Measurements from ENCODE around the gene HTR3A. TPM values are rescaled to one million over a fixed set of nuclear protein-coding genes. Genes with fewer than 3 reads are reported as not detected.

Gene HTR3A
- total RNA-seq, 1 donor from 2014 or later, result not detected

GRCh38 chr11:114039551-114039950, 64.6 kb downstream of the HTR3A start:
- intact Hi-C loops (cut with DNase I), result no loop called here
- DNase-seq (ENCODE audit: low spot score), result no peak
- no peak for ATAC-seq

Other genes starting within 250 kb of the HTR3A start
- gene ZW10, start 201.4 kb upstream of the HTR3A start, total RNA-seq, result 11.6 TPM
- gene CLDN25, start 195.3 kb upstream of the HTR3A start, total RNA-seq, result not detected
- 23.0 TPM for gene USP28, start 99.5 kb upstream of the HTR3A start, total RNA-seq
- not detected for gene HTR3B, start 70.3 kb upstream of the HTR3A start, total RNA-seq
- 22.7 TPM for gene ZBTB16, start 84.6 kb downstream of the HTR3A start, total RNA-seq